Fibroblast of lung (primary cell): ENCODE data around the gene TUBGCP6. TPM values are rescaled to one million over a fixed set of nuclear protein-coding genes. Genes with fewer than 3 reads are reported as not detected.

Source experiments
- DNase-seq, 2 donors: peaks; one replicate each; pipeline versions ENCODE4 v3.0.0 to v3.0.0-alpha.2; 2010; ENCODE audit warnings: low read depth in 2 of 2
- H2AFZ ChIP-seq: 2 replicates; pipeline ENCODE4 v1.5.1; 2012; ENCODE audit warnings: low read length, control low read depth, inconsistent platforms
- H3K27ac ChIP-seq: 2 replicates; pipeline ENCODE4 v1.5.1; 2011; ENCODE audit warnings: low read length, control low read depth; ENCODE audit not compliant: insufficient read depth
- H3K27me3 ChIP-seq: 2 replicates; pipeline ENCODE4 v1.5.1; 2011; ENCODE audit warnings: mild to moderate bottlenecking, low read length; ENCODE audit not compliant: control insufficient read depth, insufficient read depth
- H3K36me3 ChIP-seq: 2 replicates; pipeline ENCODE4 v1.5.1; 2011; ENCODE audit warnings: low read length; ENCODE audit not compliant: control insufficient read depth, insufficient read depth
- H3K4me1 ChIP-seq: 2 replicates; pipeline ENCODE4 v1.5.1; 2011; ENCODE audit warnings: low read length; ENCODE audit not compliant: control insufficient read depth, insufficient read depth; ENCODE audit errors: extremely low read depth
- H3K4me2 ChIP-seq: 2 replicates; pipeline ENCODE4 v1.5.1; 2011; ENCODE audit warnings: low read length, control low read depth; ENCODE audit not compliant: insufficient read depth; ENCODE audit errors: extremely low read depth
- H3K4me3 ChIP-seq, 4 experiments: fragments of 200-600 bp in 1 of 4; sonication (generic) in 1 of 4; replicated peaks in 1 of 4; 2 replicates each; pipeline ENCODE4 v1.5.1; 2011 to 2016; ENCODE audit warnings: low read length in 4 of 4, low read depth in 3 of 4, mild to moderate bottlenecking in 3 of 4, control low read depth in 2 of 4, inconsistent platforms in 1 of 4, mixed read lengths in 1 of 4; ENCODE audit not compliant: insufficient read depth in 1 of 4; ENCODE audit errors: control extremely low read depth in 1 of 4
- H3K79me2 ChIP-seq: 2 replicates; pipeline ENCODE4 v1.5.1; 2012; ENCODE audit warnings: mild to moderate bottlenecking, low read length, inconsistent platforms; ENCODE audit not compliant: control insufficient read depth, insufficient read depth
- H3K9ac ChIP-seq: 2 replicates; pipeline ENCODE4 v1.5.1; 2011; ENCODE audit warnings: mild to moderate bottlenecking, low read length, control low read depth; ENCODE audit not compliant: insufficient read depth
- H3K9me3 ChIP-seq: 2 replicates; pipeline ENCODE4 v1.5.1; 2012; ENCODE audit warnings: low read depth, low read length; ENCODE audit not compliant: control insufficient read depth, insufficient read depth
- H4K20me1 ChIP-seq: 2 replicates; pipeline ENCODE4 v1.5.1; 2011; ENCODE audit warnings: low read length; ENCODE audit not compliant: control insufficient read depth, insufficient read depth; ENCODE audit errors: extremely low read depth
- EZH2 ChIP-seq: IDR thresholded peaks from 2 replicates; pipeline ENCODE4 v1.5.1; 2012; ENCODE audit warnings: low read length, control low read depth, mild to moderate bottlenecking; ENCODE audit errors: missing control alignments
- polyA plus RNA-seq, 2 donors: library from polyadenylated mRNA; depleted of rRNA in 1 of 2; stranded (reverse) in 1 of 2; unstranded in 1 of 2; fragments of >200 nt; gene quantifications; 2 replicates each; pipeline ENCODE4 v1.2.1, GENCODE V29; 2011 to 2012; ENCODE audit warnings: missing spikeins in 1 of 2
- total RNA-seq: library from RNA; depleted of rRNA; stranded (reverse); fragments of >200 nt; gene quantifications from 2 replicates; pipeline ENCODE4 v1.2.1, GENCODE V29; 2014
- TF ChIP-seq, protein P1 (sequence below), 2 donors: IDR thresholded peaks in 1 of 2; conservative IDR thresholded peaks in 1 of 2; 1 replicate in 1 of 2; 2 replicates in 1 of 2; pipeline ENCODE4 v1.5.1; 2011 to 2012; ENCODE audit warnings: low read length in 2 of 2, control low read depth in 1 of 2, inconsistent platforms in 1 of 2, low read depth in 1 of 2, mild to moderate bottlenecking in 1 of 2

The TUBGCP6 gene
- total and polyA plus RNA-seq, 2 donors (not counting 1 experiment from before 2014, with no cell fraction given) = 6.7 to 23.8 TPM

DNA sequence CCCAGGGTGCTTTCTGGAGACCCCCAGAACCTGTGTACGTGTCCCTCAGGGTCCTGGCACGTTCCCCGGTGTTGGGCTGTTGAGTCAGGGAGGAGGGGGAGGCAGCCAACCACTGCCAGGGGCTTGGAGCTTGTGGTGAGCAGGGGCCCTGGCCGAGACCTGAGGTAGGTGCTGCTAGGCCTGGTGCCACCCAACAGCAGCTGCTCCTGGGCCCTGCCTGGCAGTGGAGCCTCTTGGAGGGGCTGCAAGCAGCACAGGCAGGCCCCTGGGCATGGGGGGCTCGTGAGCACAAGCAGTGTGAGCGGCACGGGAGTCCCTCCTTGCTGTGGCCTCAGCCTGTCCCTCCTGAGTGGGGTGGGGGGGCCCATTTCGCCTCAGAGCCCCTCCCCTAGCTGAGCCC lies 51.2 kb downstream of the TUBGCP6 start:
- no peak for DNase-seq
- Histone ChIP-seq H3K36me3 (peaks cover 26% of the 10 kb centered on the region), H3K4me3 (no peak overlapping the region), H2AFZ (no peak overlapping the region), H3K9ac (no peak overlapping the region), H4K20me1 (no peaks in the 10 kb centered on the region), H3K27me3 (no peaks in the 10 kb centered on the region), H3K9me3 (no peaks in the 10 kb centered on the region), H3K4me1 (peaks cover 12% of the 10 kb centered on the region), H3K27ac (no peak overlapping the region), H3K4me2 (no peak overlapping the region), H3K79me2 (peaks cover 35% of the 10 kb centered on the region)
- TF ChIP-seq, protein P1, sequence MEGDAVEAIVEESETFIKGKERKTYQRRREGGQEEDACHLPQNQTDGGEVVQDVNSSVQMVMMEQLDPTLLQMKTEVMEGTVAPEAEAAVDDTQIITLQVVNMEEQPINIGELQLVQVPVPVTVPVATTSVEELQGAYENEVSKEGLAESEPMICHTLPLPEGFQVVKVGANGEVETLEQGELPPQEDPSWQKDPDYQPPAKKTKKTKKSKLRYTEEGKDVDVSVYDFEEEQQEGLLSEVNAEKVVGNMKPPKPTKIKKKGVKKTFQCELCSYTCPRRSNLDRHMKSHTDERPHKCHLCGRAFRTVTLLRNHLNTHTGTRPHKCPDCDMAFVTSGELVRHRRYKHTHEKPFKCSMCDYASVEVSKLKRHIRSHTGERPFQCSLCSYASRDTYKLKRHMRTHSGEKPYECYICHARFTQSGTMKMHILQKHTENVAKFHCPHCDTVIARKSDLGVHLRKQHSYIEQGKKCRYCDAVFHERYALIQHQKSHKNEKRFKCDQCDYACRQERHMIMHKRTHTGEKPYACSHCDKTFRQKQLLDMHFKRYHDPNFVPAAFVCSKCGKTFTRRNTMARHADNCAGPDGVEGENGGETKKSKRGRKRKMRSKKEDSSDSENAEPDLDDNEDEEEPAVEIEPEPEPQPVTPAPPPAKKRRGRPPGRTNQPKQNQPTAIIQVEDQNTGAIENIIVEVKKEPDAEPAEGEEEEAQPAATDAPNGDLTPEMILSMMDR (conservative IDR thresholded peaks at IDR 0.05 in 1 of 2, IDR thresholded peaks at IDR 0.05 in 1 of 2; ENCODE audit: low read depth in 1 of 2, low read length in 2 of 2) = no peak
- TF ChIP-seq EZH2 = no peak

DNA sequence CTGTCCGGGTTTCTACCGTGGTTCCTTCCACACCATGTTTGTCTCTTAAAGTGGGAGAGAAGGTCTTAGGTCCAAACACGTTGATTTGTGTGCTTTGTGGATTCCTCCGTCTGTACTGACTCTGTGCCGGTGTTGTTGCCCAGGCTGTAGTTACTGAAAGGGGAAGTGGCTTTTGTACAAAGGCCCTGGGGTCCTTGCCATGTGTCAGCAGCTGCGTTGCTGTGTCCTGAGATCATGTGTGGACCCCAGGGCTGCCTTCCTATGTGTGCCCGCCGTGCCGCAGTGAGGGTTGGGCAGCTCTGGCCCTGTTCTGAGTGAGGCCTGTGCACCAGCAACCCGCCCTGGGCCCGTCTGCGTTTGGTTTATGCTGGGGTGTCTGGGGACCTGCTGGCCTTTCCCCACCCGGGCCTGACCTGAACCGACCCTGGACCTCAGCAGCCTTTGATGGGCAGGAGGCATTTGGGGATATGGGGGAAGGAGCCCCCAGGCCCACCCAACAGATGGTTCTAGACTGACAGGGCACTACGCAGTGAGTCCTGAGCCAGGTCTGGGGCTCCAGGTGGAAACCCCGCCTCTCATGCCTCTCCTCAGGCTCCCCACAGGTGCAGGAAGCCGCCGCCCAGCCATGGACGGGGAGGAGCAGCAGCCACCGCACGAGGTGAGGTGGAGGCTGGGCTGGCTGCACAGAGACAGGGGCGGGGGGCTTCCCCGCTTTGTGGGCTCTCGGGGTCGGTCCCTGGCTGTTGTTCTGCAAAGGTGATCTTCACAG lies 52.2 kb downstream of the TUBGCP6 start:
- no peak for DNase-seq
- H3K9ac ChIP-seq = no peak overlapping the region
- no peak overlapping the region for H2AFZ ChIP-seq
- peaks cover 37% of the 10 kb centered on the region for H3K79me2 ChIP-seq
- no peak overlapping the region for H3K27ac ChIP-seq
- H3K4me3 ChIP-seq = no peak overlapping the region
- no peak overlapping the region for H3K4me2 ChIP-seq
- H3K36me3 ChIP-seq = peaks cover 24% of the 10 kb centered on the region
- no peak for TF ChIP-seq EZH2
- TF ChIP-seq, protein P1 (conservative IDR thresholded peaks at IDR 0.05 in 1 of 2, IDR thresholded peaks at IDR 0.05 in 1 of 2; ENCODE audit: low read depth in 1 of 2, low read length in 2 of 2) = no peak
- peaks cover 12% of the 10 kb centered on the region for H3K4me1 ChIP-seq
- H3K27me3 ChIP-seq = no peaks in the 10 kb centered on the region
- H3K9me3 ChIP-seq = no peaks in the 10 kb centered on the region
- no peaks in the 10 kb centered on the region for H4K20me1 ChIP-seq

DNA sequence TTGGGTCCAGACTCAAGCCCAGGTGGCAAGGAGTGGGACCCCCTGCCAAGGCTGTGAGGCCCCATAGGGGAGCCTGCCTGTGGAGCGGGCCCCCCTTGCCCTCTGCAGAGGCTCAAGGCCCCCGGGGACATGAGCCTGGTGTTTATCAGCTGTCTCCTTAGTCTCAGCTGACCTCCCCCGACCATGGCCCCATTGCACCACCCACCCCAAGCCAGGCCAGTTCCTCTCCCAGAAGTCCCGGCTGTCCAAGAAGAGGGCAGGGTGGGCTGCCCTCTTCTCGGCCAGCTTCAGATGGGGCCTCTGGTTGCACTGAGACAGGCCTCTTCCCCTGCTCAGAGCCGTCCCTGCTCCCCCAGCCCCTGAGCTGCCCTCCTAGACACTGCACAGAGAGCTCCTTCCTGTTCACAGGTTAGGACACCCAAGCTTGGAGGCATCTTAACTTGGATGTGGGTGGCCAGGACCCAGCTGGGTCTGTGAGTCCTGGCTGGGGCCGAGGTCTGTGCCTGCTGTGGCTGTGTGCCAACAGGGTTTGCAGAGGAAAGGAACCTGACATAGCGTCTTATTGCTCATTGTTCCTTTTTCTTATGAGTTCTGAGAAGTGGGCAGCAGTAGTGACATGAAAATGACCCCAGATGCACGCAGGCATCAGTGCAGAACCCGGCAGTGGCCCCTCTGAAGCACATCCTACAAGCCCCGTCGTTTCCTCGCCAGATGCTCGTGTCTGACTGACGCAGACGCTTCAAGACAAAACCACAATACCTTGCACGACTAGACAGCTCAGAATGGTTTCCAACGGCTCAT lies 53.7 kb downstream of the TUBGCP6 start:
- Histone ChIP-seq H3K9me3 (no peaks in the 10 kb centered on the region), H3K4me3 (peak overlapping the region in 3 of 4 experiments; percentile 2 to 55 (median 17)), H4K20me1 (no peaks in the 10 kb centered on the region), H3K27me3 (no peaks in the 10 kb centered on the region), H2AFZ (no peak overlapping the region), H3K27ac (peak overlapping the region; percentile 51), H3K4me2 (peak overlapping the region; percentile 59), H3K36me3 (peaks cover 20% of the 10 kb centered on the region), H3K4me1 (peaks cover 12% of the 10 kb centered on the region), H3K79me2 (peaks cover 46% of the 10 kb centered on the region), H3K9ac (peak overlapping the region; percentile 42)
- no peak for DNase-seq
- TF ChIP-seq EZH2 = no peak
- TF ChIP-seq, protein P1 (conservative IDR thresholded peaks at IDR 0.05 in 1 of 2, IDR thresholded peaks at IDR 0.05 in 1 of 2; ENCODE audit: low read depth in 1 of 2, low read length in 2 of 2) = no peak
